ENCODE measurements around the gene FAF1.

FAF1 gene

DNA sequence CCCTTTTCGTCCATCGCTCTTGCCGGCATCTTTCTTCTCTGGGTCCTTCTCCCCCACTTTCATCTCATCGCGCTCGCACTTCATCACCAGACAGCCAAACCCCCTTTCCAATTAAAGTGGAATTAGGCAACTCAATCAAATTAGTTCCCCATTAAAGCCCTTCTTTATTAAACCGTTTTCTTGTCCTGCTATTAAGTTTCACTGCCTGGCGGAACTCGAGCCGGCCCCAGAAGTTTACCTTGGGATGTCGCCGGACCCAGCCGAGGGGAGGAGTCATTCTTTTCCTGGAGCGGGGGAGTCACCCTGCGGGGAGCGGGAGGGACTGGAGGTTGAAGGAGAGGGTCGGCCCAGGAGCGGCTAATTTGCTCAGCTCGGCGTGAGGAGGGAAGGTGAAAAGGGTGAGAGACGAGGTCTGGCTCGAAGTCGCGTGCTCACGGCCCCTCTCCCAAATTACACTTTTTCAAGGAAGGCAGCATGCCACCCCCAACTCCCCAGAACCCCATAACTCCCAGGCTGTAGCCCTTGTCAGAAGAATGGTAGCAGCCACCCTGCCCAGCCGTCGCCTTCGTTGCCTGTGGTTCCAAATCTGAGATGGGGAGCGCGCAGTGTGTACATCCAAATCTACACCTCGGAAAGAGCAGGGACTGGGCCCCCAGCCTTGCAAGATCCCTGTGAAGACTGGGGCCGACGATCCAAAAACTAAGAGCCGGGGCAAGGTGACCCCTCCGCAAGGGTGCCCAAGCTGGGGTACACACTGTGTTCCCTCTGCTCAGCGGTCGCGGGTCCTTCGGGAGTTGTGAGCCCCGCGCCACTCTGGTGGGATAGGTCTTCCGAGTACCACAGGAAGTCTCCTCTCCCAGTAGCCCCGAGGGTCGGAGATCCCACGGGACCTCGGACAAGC lies 543.3 kb downstream of the FAF1 start:
- TF ChIP-seq, protein P1, sequence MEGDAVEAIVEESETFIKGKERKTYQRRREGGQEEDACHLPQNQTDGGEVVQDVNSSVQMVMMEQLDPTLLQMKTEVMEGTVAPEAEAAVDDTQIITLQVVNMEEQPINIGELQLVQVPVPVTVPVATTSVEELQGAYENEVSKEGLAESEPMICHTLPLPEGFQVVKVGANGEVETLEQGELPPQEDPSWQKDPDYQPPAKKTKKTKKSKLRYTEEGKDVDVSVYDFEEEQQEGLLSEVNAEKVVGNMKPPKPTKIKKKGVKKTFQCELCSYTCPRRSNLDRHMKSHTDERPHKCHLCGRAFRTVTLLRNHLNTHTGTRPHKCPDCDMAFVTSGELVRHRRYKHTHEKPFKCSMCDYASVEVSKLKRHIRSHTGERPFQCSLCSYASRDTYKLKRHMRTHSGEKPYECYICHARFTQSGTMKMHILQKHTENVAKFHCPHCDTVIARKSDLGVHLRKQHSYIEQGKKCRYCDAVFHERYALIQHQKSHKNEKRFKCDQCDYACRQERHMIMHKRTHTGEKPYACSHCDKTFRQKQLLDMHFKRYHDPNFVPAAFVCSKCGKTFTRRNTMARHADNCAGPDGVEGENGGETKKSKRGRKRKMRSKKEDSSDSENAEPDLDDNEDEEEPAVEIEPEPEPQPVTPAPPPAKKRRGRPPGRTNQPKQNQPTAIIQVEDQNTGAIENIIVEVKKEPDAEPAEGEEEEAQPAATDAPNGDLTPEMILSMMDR (IDR thresholded peaks at IDR 0.05; ENCODE audit: low read depth, low read length): no peak
- DNase-seq (ENCODE audit: extremely low read depth, low read depth): no peak

GRCh38 chr1:50416150-50416527 lies 543.9 kb downstream of the FAF1 start:
- TF ChIP-seq, protein P1 (IDR thresholded peaks at IDR 0.05; ENCODE audit: low read depth, low read length): no peak
- DNase-seq (ENCODE audit: extremely low read depth, low read depth): no peak

DNA sequence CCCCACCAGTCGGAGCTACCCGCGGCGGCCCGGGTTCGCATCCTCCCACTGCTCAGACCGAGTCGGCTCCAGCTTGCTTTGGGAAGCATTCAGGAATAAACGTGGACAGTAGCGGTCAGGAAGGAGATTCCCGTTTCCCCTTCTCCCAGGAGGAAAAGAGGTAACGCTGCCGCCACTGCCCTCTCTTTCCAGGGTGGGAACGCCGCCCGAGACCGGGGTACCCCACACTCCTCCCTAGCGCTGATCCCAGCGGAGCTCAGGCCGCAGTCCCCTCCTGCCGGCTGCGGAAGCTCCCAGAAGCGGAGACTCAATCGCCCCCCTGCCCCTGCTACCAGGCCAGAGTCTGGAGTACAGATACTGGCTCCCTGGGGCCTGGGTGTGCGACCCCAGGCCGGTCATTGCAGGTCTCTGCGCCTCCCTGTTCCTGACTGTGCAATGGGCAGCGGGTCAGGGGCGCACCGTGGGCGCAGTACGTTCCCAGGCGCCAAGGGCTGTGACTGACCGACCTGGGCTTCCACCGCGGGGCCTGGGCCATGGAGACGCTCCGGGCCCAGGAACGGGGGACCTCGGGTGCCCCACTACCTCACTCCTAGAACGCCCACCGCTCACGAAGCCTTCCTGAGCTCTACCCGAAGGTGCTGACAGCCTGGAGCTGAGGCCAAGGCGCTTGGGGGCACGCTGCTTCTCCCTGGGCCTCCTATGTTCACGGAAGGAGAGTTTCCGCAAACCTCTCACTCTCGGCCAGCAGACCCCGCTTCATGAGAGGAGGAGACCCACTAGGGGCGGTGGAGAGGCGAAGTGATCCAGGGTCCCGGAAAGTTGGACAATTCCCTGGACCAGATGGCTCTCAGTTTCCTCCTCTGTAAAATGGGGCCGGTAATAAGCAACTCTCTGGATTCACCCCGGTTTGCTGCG lies 544.6 kb downstream of the FAF1 start:
- TF ChIP-seq, protein P1 (IDR thresholded peaks at IDR 0.05; ENCODE audit: low read depth, low read length): no peak

GRCh38 chr1:50414853-50415234 lies 545.2 kb downstream of the FAF1 start:
- no peak for DNase-seq (ENCODE audit: extremely low read depth, low read depth)
- TF ChIP-seq, protein P1 (IDR thresholded peaks at IDR 0.05; ENCODE audit: low read depth, low read length): no peak

More for the DNA sequence above, 544.6 kb downstream of the FAF1 start:
- DNase-seq (ENCODE audit: extremely low read depth, low read depth): no peak

- TF ChIP-seq, protein P1 (IDR thresholded peaks at IDR 0.05; ENCODE audit: low read depth, low read length): no peak
- DNase-seq (ENCODE audit: extremely low read depth, low read depth): no peak
Observed at GRCh38 chr1:50412813-50413476, 547.1 kb downstream of the FAF1 start.

DNA sequence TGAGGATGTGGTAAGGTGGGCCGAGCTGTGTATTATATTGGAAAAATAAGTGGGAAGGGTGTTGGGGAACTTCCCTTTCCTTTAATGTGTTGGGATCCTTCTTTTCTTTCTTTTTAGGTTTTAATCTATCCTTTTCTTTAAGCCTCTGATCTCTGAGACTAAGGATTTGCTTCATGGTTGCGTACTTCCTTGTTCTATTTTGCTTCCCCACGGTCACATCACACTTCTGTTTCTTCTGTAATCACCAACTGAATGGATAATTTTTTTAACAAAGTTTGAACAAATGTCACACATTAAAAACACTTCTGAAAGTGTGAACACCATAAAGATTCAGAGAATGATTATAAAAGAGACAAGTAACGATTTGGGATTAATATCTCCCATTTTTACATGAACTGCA lies 554.3 kb downstream of the FAF1 start:
- TF ChIP-seq, protein P1 (IDR thresholded peaks at IDR 0.05; ENCODE audit: low read depth, low read length): no peak
- DNase-seq (ENCODE audit: extremely low read depth, low read depth): no peak
